ENCODE results near the gene EFHD1. TPM values are rescaled to one million over a fixed set of nuclear protein-coding genes. Genes with fewer than 3 reads are reported as not detected.

Gene EFHD1
- polyA plus RNA-seq, 1 experiment, result 76.5 TPM

DNA sequence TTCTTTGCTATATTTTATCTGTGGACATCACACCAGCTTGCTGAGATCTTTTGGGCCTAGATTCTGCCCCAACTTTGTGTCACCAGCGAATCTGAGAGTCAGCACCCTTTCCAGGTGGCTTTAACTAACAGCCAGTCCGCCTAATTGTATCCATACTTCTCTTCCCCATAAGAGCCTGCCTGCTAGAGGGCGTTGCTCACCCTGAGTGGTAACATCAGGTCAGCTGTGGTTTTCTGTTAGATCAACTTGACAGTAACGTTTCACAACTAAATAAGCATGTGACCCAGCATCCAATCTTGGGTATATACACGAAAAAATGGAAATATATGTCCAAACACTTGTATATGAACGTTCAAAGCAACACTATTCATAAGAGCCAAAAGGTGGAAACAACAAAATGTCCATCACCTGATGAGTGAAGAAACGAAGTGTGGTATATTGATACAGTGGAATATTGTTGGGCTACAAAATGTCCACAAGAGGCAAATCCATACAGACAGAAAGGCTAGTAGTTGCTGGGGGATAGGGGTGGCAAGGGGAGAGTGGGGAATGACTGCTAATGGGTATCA is 24.9 kb downstream of the EFHD1 start:
- DNase-seq (ENCODE audit: low read depth), result no peak
- TF ChIP-seq CTCF (IDR thresholded peaks at IDR 0.05; ENCODE audit: insufficient read depth, low read depth, low read length), result peak; percentile 10; the same call in 1 of the 2 replicates
- H3K27me3 ChIP-seq (ENCODE audit: control insufficient read depth, insufficient read depth, low read length), result no peaks in the 10 kb centered on the region
- CTCF ChIA-PET, result interaction anchor here (1.2 to 1.3 kb wide), 2 partner anchors 46 to 53 kb away, joined by 3 to 4 read pairs; no protein-coding TSS in a partner anchor
- no peak overlapping the region for H3K4me3 ChIP-seq (ENCODE audit: low read depth, low read length)
- no peaks in the 10 kb centered on the region for H3K36me3 ChIP-seq (ENCODE audit: control insufficient read depth, insufficient read depth, low read length)
- POLR2A ChIA-PET, result no interaction called here

DNA sequence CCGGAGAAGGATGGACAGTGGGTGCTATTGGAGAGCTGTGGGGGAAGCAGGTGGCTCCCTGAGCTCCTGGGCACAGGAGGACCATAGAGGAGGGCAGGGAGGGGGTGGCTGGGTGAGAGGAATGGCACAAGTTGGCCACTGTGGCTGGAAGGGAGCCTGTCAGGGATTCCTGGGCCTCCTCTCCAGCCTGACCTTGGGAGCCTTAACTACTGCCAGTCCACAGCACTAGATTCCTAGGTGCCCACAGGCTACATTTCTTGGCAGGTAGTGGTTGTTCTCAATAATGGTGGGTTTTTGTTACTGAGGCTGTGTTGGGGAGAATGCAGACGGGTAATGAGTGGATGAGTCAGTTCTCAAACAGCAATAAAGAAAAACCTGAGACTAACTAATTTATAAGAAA is 26.0 kb downstream of the EFHD1 start:
- CTCF ChIA-PET, result no interaction called here
- DNase-seq (ENCODE audit: low read depth), result peak; percentile 8

GRCh38 chr2:232662486-232663260 is 29.3 kb downstream of the EFHD1 start:
- no peak overlapping the region for H3K4me3 ChIP-seq (ENCODE audit: low read depth, low read length)
- ChIA-PET CTCF (interaction anchor here (1.5 kb wide), 1 partner anchor 51 kb away, joined by 5 read pairs; no protein-coding TSS in a partner anchor), POLR2A (no interaction called here)
- no peak for TF ChIP-seq CTCF (IDR thresholded peaks at IDR 0.05; ENCODE audit: insufficient read depth, low read depth, low read length)
- no peak for DNase-seq (ENCODE audit: low read depth)
- H3K36me3 ChIP-seq (ENCODE audit: control insufficient read depth, insufficient read depth, low read length), result no peaks in the 10 kb centered on the region
- no peaks in the 10 kb centered on the region for H3K27me3 ChIP-seq (ENCODE audit: control insufficient read depth, insufficient read depth, low read length)

More for the DNA sequence above, 26.0 kb downstream of the EFHD1 start:
- POLR2A ChIA-PET, result no interaction called here
- no peak overlapping the region for H3K4me3 ChIP-seq (ENCODE audit: low read depth, low read length)
- no peak for TF ChIP-seq CTCF (IDR thresholded peaks at IDR 0.05; ENCODE audit: insufficient read depth, low read depth, low read length)
- no peaks in the 10 kb centered on the region for H3K36me3 ChIP-seq (ENCODE audit: control insufficient read depth, insufficient read depth, low read length)
- no peaks in the 10 kb centered on the region for H3K27me3 ChIP-seq (ENCODE audit: control insufficient read depth, insufficient read depth, low read length)

- CTCF ChIA-PET, result interaction anchor here (0.6 to 4.7 kb wide), 7 partner anchors 8 to 61 kb away, joined by 3 to 34 read pairs (median 3); no protein-coding TSS in a partner anchor
- Histone ChIP-seq H3K4me3 (ENCODE audit: low read depth, low read length) (no peak overlapping the region), H3K36me3 (ENCODE audit: control insufficient read depth, insufficient read depth, low read length) (no peaks in the 10 kb centered on the region), H3K27me3 (ENCODE audit: control insufficient read depth, insufficient read depth, low read length) (no peaks in the 10 kb centered on the region)
- POLR2A ChIA-PET, result no interaction called here
- no peak for TF ChIP-seq CTCF (IDR thresholded peaks at IDR 0.05; ENCODE audit: insufficient read depth, low read depth, low read length)
- no peak for DNase-seq (ENCODE audit: low read depth)
Observed at GRCh38 chr2:232666051-232666805, 32.8 kb downstream of the EFHD1 start.

All from BJ (cell line).